Activated CD8-positive, alpha-beta T cell treated with anti-CD3 and anti-CD28 coated beads for 36 hours (primary cell): ENCODE data around the gene KLF9. TPM values are rescaled to one million over a fixed set of nuclear protein-coding genes. Genes with fewer than 3 reads are reported as not detected.

Experiments
- ATAC-seq: fragments of 200-7000 bp; cut with Tn5 transposase; one replicate; pipeline ENCODE4 v1.10.0; 2021; ENCODE audit warnings: mild to moderate bottlenecking, moderate library complexity
- CTCF ChIA-PET: fragments of 350-600 bp; sonication (Branson Sonifier 250); formaldehyde crosslinking; loops from one replicate; lab custom pipeline; 2021; ENCODE audit warnings: antibody characterized with exemption; lab: Charles Lee
- POLR2A ChIA-PET: fragments of 350-600 bp; sonication (Branson Sonifier 250); formaldehyde crosslinking; loops from one replicate; lab custom pipeline; 2021; ENCODE audit warnings: antibody characterized with exemption; lab: Charles Lee
- DNase-seq: peaks from one replicate; pipeline ENCODE4 v3.0.0-alpha.2; 2020
- H3K27ac Mint-ChIP-seq: one replicate; pipeline ENCODE4 v1.8.0; 2021; ENCODE audit warnings: mild to moderate bottlenecking, mixed read lengths
- H3K27me3 Mint-ChIP-seq: one replicate; pipeline ENCODE4 v1.8.0; 2021; ENCODE audit warnings: mixed read lengths
- H3K36me3 Mint-ChIP-seq: one replicate; pipeline ENCODE4 v1.8.0; 2021; ENCODE audit warnings: low read depth, mixed read lengths
- H3K4me1 Mint-ChIP-seq: one replicate; pipeline ENCODE4 v1.8.0; 2021; ENCODE audit warnings: low read depth, mixed read lengths
- H3K4me3 Mint-ChIP-seq: one replicate; pipeline ENCODE4 v1.8.0; 2021; ENCODE audit warnings: mild to moderate bottlenecking, moderate library complexity, mixed read lengths
- H3K9me3 Mint-ChIP-seq: one replicate; pipeline ENCODE4 v1.8.0; 2021; ENCODE audit warnings: mixed read lengths
- intact Hi-C: fragments of 100-400 bp; cut with micrococcal nuclease; formaldehyde crosslinking; loops from one replicate; pipeline ENCODE4 v1.10.0; 2022
- total RNA-seq, 2 experiments: library from RNA; stranded (reverse); gene quantifications; one replicate each; pipeline ENCODE4 v1.2.3, GENCODE V29; 2021
- TF ChIP-seq, protein P1 (sequence below): fragments of 200-600 bp; IDR thresholded peaks from one replicate; pipeline ENCODE4 v1.8.0; 2022; ENCODE audit warnings: antibody characterized with exemption, mild to moderate bottlenecking

Gene KLF9
- total RNA-seq, 2 experiments from 2014 or later: 19.0 to 20.1 TPM

DNA sequence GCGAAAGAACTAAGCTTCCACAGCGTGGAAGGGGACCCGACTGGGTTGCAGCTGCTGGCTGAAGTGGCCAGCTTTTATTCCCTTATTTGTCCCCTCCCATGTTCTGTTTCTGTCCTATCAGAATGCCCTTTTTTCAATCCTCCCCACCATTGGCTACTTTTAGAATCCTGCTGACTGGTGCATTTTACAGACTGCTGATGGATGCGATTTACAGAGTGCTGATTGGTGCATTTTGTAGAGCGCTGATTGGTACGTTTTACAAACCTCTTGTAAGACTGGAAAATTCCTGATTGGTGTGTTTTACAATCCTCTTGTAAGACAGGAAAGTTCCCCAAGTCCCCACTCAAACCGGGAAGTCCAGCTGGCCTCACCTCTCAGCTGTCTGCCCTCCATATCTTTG is 50.7 kb downstream of the KLF9 start:
- POLR2A ChIA-PET: interaction anchor here (0.7 kb wide), 1 partner anchor 67 kb away, joined by 3 read pairs; no protein-coding TSS in a partner anchor
- Mint-ChIP-seq H3K4me1 (no peaks in the 10 kb centered on the region), H3K36me3 (peaks cover 5% of the 10 kb centered on the region), H3K4me3 (no peak overlapping the region), H3K9me3 (no peaks in the 10 kb centered on the region), H3K27me3 (no peaks in the 10 kb centered on the region), H3K27ac (no peak overlapping the region)
- TF ChIP-seq, protein P1, sequence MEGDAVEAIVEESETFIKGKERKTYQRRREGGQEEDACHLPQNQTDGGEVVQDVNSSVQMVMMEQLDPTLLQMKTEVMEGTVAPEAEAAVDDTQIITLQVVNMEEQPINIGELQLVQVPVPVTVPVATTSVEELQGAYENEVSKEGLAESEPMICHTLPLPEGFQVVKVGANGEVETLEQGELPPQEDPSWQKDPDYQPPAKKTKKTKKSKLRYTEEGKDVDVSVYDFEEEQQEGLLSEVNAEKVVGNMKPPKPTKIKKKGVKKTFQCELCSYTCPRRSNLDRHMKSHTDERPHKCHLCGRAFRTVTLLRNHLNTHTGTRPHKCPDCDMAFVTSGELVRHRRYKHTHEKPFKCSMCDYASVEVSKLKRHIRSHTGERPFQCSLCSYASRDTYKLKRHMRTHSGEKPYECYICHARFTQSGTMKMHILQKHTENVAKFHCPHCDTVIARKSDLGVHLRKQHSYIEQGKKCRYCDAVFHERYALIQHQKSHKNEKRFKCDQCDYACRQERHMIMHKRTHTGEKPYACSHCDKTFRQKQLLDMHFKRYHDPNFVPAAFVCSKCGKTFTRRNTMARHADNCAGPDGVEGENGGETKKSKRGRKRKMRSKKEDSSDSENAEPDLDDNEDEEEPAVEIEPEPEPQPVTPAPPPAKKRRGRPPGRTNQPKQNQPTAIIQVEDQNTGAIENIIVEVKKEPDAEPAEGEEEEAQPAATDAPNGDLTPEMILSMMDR: no peak
- no peak for ATAC-seq
- CTCF ChIA-PET: interaction anchor here (0.7 kb wide), 1 partner anchor 105 kb away, joined by 3 read pairs; no protein-coding TSS in a partner anchor
- intact Hi-C loops: no loop called here
- no peak for DNase-seq

DNA sequence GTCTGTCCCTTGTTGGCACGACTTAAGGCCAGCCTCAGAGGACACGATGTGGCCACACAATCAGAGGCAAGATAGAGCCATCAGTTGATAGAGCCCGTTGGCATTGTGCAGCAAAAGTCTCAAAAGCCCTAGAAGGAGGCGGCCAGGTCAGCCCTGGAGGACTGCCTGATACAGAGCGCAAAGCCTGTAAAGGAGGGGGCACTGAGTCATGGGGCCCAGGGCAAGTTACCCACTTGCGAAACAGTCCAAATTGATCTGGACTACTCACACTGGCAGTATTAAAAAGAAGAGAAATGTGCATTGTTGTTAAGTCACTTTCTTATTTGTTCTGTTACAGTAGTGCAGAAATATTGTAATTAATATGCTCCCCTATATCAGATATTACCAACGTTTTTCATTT is 51.5 kb downstream of the KLF9 start:
- no peaks in the 10 kb centered on the region for H3K9me3 Mint-ChIP-seq
- TF ChIP-seq, protein P1: no peak
- intact Hi-C loops: no loop called here
- no peak overlapping the region for H3K27ac Mint-ChIP-seq
- no peak for ATAC-seq
- no peaks in the 10 kb centered on the region for H3K4me1 Mint-ChIP-seq
- DNase-seq: no peak
- H3K4me3 Mint-ChIP-seq: no peak overlapping the region
- ChIA-PET POLR2A (no interaction called here), CTCF (interaction anchor here (3.8 kb wide), 1 partner anchor 239 kb away, joined by 12 read pairs; no protein-coding TSS in a partner anchor)
- H3K36me3 Mint-ChIP-seq: peaks cover 5% of the 10 kb centered on the region
- H3K27me3 Mint-ChIP-seq: no peaks in the 10 kb centered on the region

GRCh38 chr9:70355801-70356200 is 58.7 kb downstream of the KLF9 start:
- H3K27ac Mint-ChIP-seq: no peak overlapping the region
- no peaks in the 10 kb centered on the region for H3K9me3 Mint-ChIP-seq
- peaks cover 2% of the 10 kb centered on the region for H3K4me1 Mint-ChIP-seq
- CTCF ChIA-PET: interaction anchor here (1.4 kb wide), 1 partner anchor 247 kb away, joined by 4 read pairs; no protein-coding TSS in a partner anchor
- no peak for DNase-seq
- TF ChIP-seq, protein P1: no peak
- intact Hi-C loops: loop anchor here (10.0 kb wide), 1 partner anchor 129 kb away; no protein-coding TSS in a partner anchor
- H3K27me3 Mint-ChIP-seq: no peaks in the 10 kb centered on the region
- H3K4me3 Mint-ChIP-seq: no peak overlapping the region
- POLR2A ChIA-PET: no interaction called here
- ATAC-seq: no peak
- H3K36me3 Mint-ChIP-seq: peaks cover 8% of the 10 kb centered on the region

GRCh38 chr9:70352802-70353201 is 61.7 kb downstream of the KLF9 start:
- no peaks in the 10 kb centered on the region for H3K27me3 Mint-ChIP-seq
- TF ChIP-seq, protein P1: peak; percentile 19
- intact Hi-C loops: loop anchor here (10.0 kb wide), 1 partner anchor 132 kb away; no protein-coding TSS in a partner anchor
- H3K4me3 Mint-ChIP-seq: no peak overlapping the region
- no peaks in the 10 kb centered on the region for H3K9me3 Mint-ChIP-seq
- DNase-seq: no peak
- peaks cover 2% of the 10 kb centered on the region for H3K4me1 Mint-ChIP-seq
- ChIA-PET CTCF (interaction anchor here (1.0 to 2.4 kb wide), 2 partner anchors 40 to 250 kb away, joined by 3 to 13 read pairs; no protein-coding TSS in a partner anchor), POLR2A (no interaction called here)
- no peak for ATAC-seq
- no peak overlapping the region for H3K27ac Mint-ChIP-seq
- peaks cover 20% of the 10 kb centered on the region for H3K36me3 Mint-ChIP-seq

GRCh38 chr9:70352356-70352755 is 62.1 kb downstream of the KLF9 start:
- intact Hi-C loops: loop anchor here (10.0 kb wide), 1 partner anchor 132 kb away; no protein-coding TSS in a partner anchor
- no peak for ATAC-seq
- DNase-seq: no peak
- H3K36me3 Mint-ChIP-seq: peaks cover 22% of the 10 kb centered on the region
- POLR2A ChIA-PET: interaction anchor here (1.3 kb wide), 1 partner anchor 250 kb away, joined by 3 read pairs; no protein-coding TSS in a partner anchor
- H3K9me3 Mint-ChIP-seq: no peaks in the 10 kb centered on the region
- no peaks in the 10 kb centered on the region for H3K27me3 Mint-ChIP-seq
- H3K4me3 Mint-ChIP-seq: no peak overlapping the region
- CTCF ChIA-PET: interaction anchor here (0.7 to 2.4 kb wide), 4 partner anchors 12 to 250 kb away, joined by 3 to 13 read pairs (median 6); no protein-coding TSS in a partner anchor
- peaks cover 2% of the 10 kb centered on the region for H3K4me1 Mint-ChIP-seq
- TF ChIP-seq, protein P1: no peak
- no peak overlapping the region for H3K27ac Mint-ChIP-seq
